HK-2 (cell line): ENCODE measurements around the gene ACSL1.

ENCODE experiments used
- DNase-seq: peaks from one replicate; pipeline ENCODE4 v3.0.0-alpha.2; 2018; ENCODE audit not compliant: unreplicated experiment

ACSL1 gene

DNA sequence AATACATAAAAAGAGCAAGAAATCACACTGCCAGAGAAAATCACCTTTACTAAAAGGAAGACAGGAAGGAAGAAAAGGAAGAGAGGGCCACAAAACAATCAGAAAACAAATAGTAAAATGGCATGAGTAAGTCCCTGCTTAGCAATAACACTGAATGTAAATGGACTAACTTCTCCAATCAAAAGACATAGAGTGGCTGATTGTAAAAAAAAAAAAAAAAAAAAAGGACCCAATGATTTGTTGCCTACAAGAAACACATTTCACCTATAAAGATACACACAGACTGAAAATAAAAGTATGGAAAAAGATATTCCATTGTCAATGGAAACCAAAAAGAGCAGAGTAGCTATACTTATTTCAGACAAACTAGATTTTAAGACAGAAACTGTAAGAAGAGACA, 104.5 kb downstream of the ACSL1 start:
- DNase-seq: no peak

DNA sequence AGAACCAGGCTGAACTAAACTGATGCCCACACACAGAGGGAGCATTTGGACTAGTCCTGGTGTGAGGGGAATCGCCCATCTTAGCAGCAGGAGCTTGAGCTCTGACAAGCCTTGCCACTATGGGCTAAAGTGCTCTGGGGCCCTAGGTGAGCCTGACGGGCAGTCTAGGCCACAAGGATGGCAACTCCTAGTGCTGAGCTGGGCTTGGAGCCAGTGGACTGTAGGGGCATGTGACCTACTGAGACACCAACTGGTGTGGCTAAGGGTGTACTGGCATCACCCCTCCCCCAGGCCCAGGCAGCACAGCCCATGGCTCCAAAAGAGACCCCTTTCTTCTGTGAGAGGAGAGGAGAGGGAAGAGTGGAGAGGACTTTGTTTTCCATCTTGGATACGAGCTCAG, 106.4 kb downstream of the ACSL1 start:
- no peak for DNase-seq

DNA sequence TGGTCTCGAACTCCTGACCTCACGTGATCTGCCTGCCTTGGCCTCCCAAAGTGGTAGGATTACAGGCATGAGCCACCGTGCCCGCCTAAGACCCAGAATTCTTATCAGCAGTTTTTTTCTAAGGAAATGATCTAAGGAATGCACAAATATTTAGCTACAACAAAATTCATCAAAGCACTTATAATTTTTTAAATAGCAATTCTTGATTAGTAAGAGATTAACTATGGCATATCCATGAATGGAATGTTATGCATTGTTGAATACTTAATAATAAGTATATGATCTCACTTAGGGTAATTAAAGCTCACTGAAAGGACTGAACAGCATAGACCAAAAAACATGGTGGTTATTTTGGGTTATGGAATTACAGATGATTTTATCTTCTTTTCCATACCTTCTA, 110.2 kb downstream of the ACSL1 start:
- DNase-seq: no peak

DNA sequence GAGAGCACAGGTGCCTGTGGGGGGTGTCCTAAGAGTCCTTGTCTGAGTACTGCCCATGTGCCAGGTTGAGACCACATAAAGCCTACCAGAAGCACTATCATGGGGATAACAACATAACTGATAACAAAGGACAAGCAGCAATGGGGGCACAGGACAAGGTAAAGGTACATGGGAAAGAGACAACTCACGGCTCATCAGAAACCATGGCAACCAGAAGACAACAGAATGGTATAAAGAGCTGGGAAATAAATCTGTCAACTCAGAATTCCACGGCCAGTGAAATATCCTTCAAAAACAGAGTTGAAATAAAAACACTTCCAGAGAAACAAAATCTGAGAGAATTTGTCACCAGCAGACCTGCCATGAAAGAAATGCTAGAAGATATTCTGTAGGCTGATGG, 111.9 kb downstream of the ACSL1 start:
- no peak for DNase-seq

DNA sequence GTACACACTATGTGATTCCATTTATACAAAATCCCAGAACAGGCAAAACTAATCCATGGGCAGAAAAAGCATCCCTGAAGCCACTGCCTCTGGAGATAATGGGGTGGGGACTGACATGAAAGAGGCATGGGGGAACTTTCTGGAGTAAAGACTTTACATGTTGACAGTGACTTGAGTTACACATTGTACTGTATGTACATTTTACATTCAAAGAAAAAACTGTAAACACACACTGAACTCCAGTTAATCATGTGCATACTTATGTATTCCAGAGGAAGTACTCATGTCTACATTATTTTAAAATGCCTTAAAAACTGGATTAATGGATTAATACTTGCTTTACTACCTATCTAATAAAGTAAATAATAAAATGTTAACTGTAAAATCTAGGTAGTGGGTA, 113.4 kb downstream of the ACSL1 start:
- DNase-seq: no peak

DNA sequence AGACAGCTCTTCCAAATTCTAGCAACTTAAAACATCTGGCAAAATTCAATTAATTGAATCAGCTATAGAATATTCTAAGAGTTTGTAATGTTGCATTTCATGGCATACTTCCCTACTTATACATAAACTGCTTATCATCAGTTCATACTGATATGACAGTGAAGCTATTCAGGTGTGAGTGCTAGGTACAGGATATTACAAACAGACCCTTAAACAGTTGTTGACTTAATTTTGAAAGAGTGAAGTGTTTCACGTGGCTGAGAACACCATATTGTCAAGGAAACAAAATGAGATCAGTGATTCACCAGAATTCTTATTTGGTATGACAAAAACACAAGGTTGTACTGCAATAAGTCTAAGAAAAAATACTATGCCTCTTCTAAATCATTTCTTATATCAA, 119.3 kb downstream of the ACSL1 start:
- no peak for DNase-seq

DNA sequence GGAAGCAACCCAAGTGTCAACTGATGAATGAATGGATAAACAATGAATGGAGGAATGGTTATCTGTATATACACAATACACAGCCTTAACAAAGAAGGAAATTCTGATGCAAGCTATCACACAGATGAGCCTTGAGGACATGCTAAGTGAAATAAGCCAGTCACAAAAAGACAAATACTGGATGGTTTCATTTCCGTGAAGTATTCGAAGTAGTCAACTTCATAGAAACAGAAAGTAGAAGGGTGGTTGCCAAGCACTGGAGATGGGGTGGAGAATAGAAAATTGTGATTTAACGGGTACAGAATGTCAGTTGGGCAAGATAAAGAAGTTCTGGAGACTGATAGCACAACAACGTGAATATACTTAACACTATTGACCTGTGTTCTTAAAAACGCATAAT, 120.1 kb downstream of the ACSL1 start:
- no peak for DNase-seq
